Heart right ventricle (tissue), 16 donors: ENCODE results near the gene DNAAF3. TPM values are rescaled to one million over a fixed set of nuclear protein-coding genes. Genes with fewer than 3 reads are reported as not detected.

ENCODE experiments used
- ATAC-seq, 8 donors: fragments of 200-7000 bp; cut with Tn5 transposase; one replicate each; pipeline ENCODE4 v1.9.1; 2020; ENCODE audit warnings: mild to moderate bottlenecking in 8 of 8, moderate library complexity in 8 of 8, moderate number of reproducible peaks in 1 of 8
- DNase-seq, 2 donors: peaks; one replicate each; pipeline ENCODE4 v3.0.0-alpha.2; 2020
- H3K27ac ChIP-seq, 10 donors: fragments of 200-600 bp; sonication (generic) in 2 of 10; one replicate each; pipeline versions ENCODE4 v1.5.0 to v1.8.0; 2020 to 2022; ENCODE audit warnings: mild to moderate bottlenecking in 3 of 10
- H3K27me3 ChIP-seq, 7 donors: fragments of 200-600 bp; one replicate each; pipeline ENCODE4 v1.8.0; 2021 to 2022; ENCODE audit warnings: mild to moderate bottlenecking in 2 of 7
- H3K36me3 ChIP-seq, 9 donors: fragments of 200-600 bp; sonication (generic) in 1 of 9; one replicate each; pipeline versions ENCODE4 v1.5.0 to v1.8.0; 2020 to 2022; ENCODE audit warnings: mild to moderate bottlenecking in 2 of 9
- H3K4me1 ChIP-seq, 9 donors: fragments of 200-600 bp; sonication (generic) in 1 of 9; one replicate each; pipeline versions ENCODE4 v1.5.0 to v1.8.0; 2020 to 2022; ENCODE audit warnings: mild to moderate bottlenecking in 4 of 9
- H3K4me3 ChIP-seq, 10 donors: fragments of 200-600 bp; sonication (generic) in 2 of 10; one replicate each; pipeline versions ENCODE4 v1.5.0 to v1.8.0; 2020 to 2022; ENCODE audit warnings: mild to moderate bottlenecking in 7 of 10, moderate library complexity in 2 of 10
- H3K9me3 ChIP-seq, 11 donors: fragments of 200-600 bp in 10 of 11; sonication (generic) in 2 of 11; one replicate each; pipeline versions ENCODE4 v1.5.0 to v1.8.0; 2013 to 2022; ENCODE audit warnings: mild to moderate bottlenecking in 2 of 11, control low read depth in 1 of 11, moderate library complexity in 1 of 11
- WGBS, 2 donors: extraction: QIAGEN DNeasy Blood & Tissue Kit; methylation state at CpG; one replicate each; pipeline ENCODE4 v1.1.7; 2013; ENCODE audit warnings: inconsistent platforms in 1 of 2; 5-methylcytosine and 5-hydroxymethylcytosine counted together
- intact Hi-C, 10 donors: fragments of 100-400 bp; cut with DNase I; formaldehyde crosslinking; loops; one replicate each; pipeline versions ENCODE4 v1.11.1 to v1.14.2; 2022
- polyA plus RNA-seq, 2 donors: library from polyadenylated mRNA; stranded (reverse); fragments of 200-250 nt; gene quantifications; one replicate each; pipeline ENCODE4 v1.2.3, GENCODE V29; 2013
- total RNA-seq, 10 donors: library from RNA; stranded (reverse); fragmentation: NEBNext Ultra II Directional in 3 of 10; extraction: Animal tissue kit (Norgen Biotek cat#: 25700) in 3 of 10; gene quantifications; one replicate each; pipeline versions ENCODE4 v1.2.1 to v1.2.4, GENCODE V29; 2021 to 2023
- TF ChIP-seq, protein P1 (sequence below), 9 donors: fragments of 200-600 bp; sonication (generic) in 2 of 9; IDR thresholded peaks; one replicate each; pipeline versions ENCODE4 v1.5.0 to v1.8.0; 2021 to 2022; ENCODE audit warnings: antibody characterized with exemption in 9 of 9, mild to moderate bottlenecking in 5 of 9, moderate library complexity in 1 of 9
- donor health status: Arrhythmogenic right ventricular cardiomyopathy.
- donor health status: ischemic (EF 13 %, LVEDD 7.1; RV severe dilation, severe dysfunction).
- donor health status: healthy with polysubstance abuse.
- donor health status: DM: no; HTN: yes; CAD: no.
- donor health status: DM: no; HTN: no; CAD: no.
- donor health status: ischemic (EF 25% LVEDD 6.9; RV normal size, moderate dysfunction).
- donor health status: ischemic (EF 25% LVEDD 5.7; RV mildly dilated, moderate dysfunction).
- donor health status: healthy.
- donor health status: DM: yes; HTN: yes; CAD: no.
- donor health status: Ischemic cardiomyopathy.
- donor health status: ischemic (EF 35%, LVEDD 5.7; RV mildly dilated, moderate dysfunction).
- donor health status: nonischemic (EF 11% LVEDD 7.7; RV severe dilation, severe dysfunction).
- donor health status: DM: yes; HTN: yes; CAD: no.
- donor health status: PGD.
- donor health status: ischemic (EF 29% LVEDD 5.4; RV normal size, mild dysfunction).
- donor health status: nonischemic (EF 23%, LVEDD 6.1; RV moderate dilation, normal function).

The DNAAF3 gene
- total and polyA plus RNA-seq, 12 donors, result 0.37 to 5.9 (median 2.4) TPM

- DNase-seq (no peak), ATAC-seq (no peak)
- Histone ChIP-seq H3K4me1 (peaks cover 4 to 17% (median 13%) of the 10 kb centered on the region in 9 donors), H3K27ac (no peak overlapping the region), H3K4me3 (no peak overlapping the region), H3K27me3 (peaks cover 17 to 77% (median 60%) of the 10 kb centered on the region in 7 donors), H3K36me3 (no peaks in the 10 kb centered on the region), H3K9me3 (no peaks in the 10 kb centered on the region)
- intact Hi-C loops, result no loop called here
- WGBS, 2 donors, result 74% methylated on average over 20 of the region's 20 CpGs
- TF ChIP-seq, protein P1, sequence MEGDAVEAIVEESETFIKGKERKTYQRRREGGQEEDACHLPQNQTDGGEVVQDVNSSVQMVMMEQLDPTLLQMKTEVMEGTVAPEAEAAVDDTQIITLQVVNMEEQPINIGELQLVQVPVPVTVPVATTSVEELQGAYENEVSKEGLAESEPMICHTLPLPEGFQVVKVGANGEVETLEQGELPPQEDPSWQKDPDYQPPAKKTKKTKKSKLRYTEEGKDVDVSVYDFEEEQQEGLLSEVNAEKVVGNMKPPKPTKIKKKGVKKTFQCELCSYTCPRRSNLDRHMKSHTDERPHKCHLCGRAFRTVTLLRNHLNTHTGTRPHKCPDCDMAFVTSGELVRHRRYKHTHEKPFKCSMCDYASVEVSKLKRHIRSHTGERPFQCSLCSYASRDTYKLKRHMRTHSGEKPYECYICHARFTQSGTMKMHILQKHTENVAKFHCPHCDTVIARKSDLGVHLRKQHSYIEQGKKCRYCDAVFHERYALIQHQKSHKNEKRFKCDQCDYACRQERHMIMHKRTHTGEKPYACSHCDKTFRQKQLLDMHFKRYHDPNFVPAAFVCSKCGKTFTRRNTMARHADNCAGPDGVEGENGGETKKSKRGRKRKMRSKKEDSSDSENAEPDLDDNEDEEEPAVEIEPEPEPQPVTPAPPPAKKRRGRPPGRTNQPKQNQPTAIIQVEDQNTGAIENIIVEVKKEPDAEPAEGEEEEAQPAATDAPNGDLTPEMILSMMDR (IDR thresholded peaks at IDR 0.05), result no peak
These were observed 15.3 kb upstream of the DNAAF3 start for GRCh38 chr19:55181740-55182139.

GRCh38 chr19:55179606-55180484, 13.4 kb upstream of the DNAAF3 start, which contains the start of gene SYT5:
TSS of gene SYT5 (minus strand) at chr19:55180289. CDS start at chr19:55179041, 1,248 bp downstream.
- TF ChIP-seq, protein P1 (IDR thresholded peaks at IDR 0.05), result no peak
- Histone ChIP-seq H3K4me3 (peak within 1 kb of the TSS in 9 of 10 donors; percentile 2 to 45 (median 36)), H3K36me3 (no peaks in the 10 kb centered on the region), H3K27me3 (peaks cover 34 to 90% (median 79%) of the 10 kb centered on the region in 7 donors), H3K9me3 (no peaks in the 10 kb centered on the region), H3K4me1 (peaks cover 4 to 17% (median 13%) of the 10 kb centered on the region in 9 donors), H3K27ac (no peak within 1 kb of the TSS)
- WGBS, 2 donors, result 1 to 2% methylated on average over 61 to 68 of the region's 68 CpGs
- intact Hi-C loops, result no loop called here
- ATAC-seq, result peak; percentile 77 to 89 (median 87)
- peak in 1 of 2 donors; percentile 48 for DNase-seq

DNA sequence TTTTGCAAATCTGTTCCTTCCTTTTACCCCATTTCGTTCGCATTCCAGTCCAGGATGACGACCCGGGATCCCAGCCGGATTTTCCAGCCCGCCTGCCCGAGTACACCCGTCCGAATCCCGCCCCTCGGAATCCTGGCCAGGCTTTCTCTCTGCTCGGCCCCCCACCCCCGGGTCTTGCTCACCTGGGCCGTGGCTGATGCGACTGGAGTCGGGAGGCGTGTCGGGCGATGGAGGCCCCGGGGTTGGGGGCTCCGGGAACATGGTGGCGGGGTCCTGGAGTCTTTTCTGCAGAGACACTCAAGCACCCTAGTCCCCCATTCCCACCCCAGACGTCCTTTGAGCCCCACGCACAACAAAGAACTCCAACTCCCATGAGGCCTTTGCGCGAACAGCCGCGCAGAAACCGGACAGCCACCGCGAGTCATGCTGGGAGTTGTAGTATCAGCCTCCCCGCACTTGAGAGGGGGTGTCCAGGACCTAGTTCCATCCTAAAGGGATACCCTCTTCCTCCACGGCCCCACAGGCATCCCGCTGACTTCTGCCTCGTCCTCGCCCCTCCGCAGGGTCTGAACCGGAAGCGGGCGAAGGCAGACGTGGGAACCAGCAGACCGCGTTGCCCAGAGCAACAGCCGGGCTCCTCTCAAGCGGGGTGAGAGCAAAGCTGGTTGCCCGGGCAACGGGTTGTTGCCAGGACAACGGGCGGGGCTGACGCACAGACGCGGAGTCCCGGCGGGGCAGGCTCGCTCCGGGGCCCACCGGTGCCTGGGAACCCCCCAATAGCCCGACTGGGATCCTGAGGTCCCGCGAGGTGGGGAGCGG, 12.6 kb upstream of the DNAAF3 start:
- ATAC-seq (peak; percentile 65 to 81 (median 70)), DNase-seq (peak; percentile 45 to 55)
- TF ChIP-seq, protein P1 (IDR thresholded peaks at IDR 0.05), result no peak
- Histone ChIP-seq H3K9me3 (no peaks in the 10 kb centered on the region), H3K36me3 (no peaks in the 10 kb centered on the region), H3K27ac (no peak overlapping the region), H3K4me3 (peak overlapping the region in 9 of 10 donors; percentile 2 to 45 (median 36)), H3K27me3 (peaks cover 36 to 98% (median 88%) of the 10 kb centered on the region in 7 donors), H3K4me1 (peaks cover 4 to 22% (median 14%) of the 10 kb centered on the region in 9 donors)
- 2 to 5% methylated on average over 61 of the region's 61 CpGs for WGBS, 2 donors
- intact Hi-C loops, result no loop called here

- Histone ChIP-seq H3K9me3 (no peaks in the 10 kb centered on the region), H3K4me3 (no peak overlapping the region), H3K4me1 (peaks cover 7 to 37% (median 21%) of the 10 kb centered on the region in 9 donors), H3K27ac (no peak overlapping the region), H3K36me3 (no peaks in the 10 kb centered on the region), H3K27me3 (peaks cover 42 to 100% (median 98%) of the 10 kb centered on the region in 7 donors)
- ATAC-seq (no peak), DNase-seq (no peak)
- TF ChIP-seq, protein P1 (IDR thresholded peaks at IDR 0.05), result no peak
- intact Hi-C loops, result no loop called here
- 41 to 42% methylated on average over 2 of the region's 2 CpGs for WGBS, 2 donors
These were observed 9.7 kb upstream of the DNAAF3 start for GRCh38 chr19:55176076-55176475.
